Hematopoietic multipotent progenitor cell treated with erythropoietin and hydrocortisone succinate and interleukin-3 and kit ligand, for 4 days (in vitro differentiated cells): ENCODE measurements around the gene TCHP.
"Not testable (repeated sequence)": the region's sequence is repeated elsewhere in the genome, so short reads cannot be mapped to it uniquely, and the experiment has no call there.

Experiments
- DNase-seq: peaks from one replicate; pipeline ENCODE4 v3.0.0-alpha.2; 2015

The TCHP gene

DNA sequence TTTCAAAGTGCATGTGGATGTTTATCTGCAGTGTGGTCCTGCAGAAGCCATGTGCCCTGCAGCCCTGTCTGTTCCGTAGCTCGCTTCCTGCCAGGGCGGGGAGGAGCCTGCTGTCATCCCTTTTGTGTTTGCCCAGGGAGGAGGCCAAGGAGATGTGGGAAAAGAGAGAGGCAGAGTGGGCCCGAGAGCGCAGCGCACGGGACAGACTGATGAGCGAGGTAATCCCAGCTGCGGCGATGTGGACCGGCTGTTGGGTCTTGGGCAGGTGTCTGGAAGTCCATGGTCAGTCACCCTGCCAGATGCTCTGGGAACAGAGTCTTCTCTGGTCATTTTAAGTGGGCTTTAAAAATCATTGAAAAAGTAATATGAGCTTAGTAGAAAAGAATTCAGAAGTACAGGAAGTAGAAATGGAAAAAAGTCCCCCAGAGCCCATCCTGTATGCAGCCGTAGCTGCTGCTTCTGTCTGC lies 12.8 kb downstream of the TCHP start:
- no peak for DNase-seq

GRCh38 chr12:109914461-109914860 lies 14.4 kb downstream of the TCHP start:
- no peak for DNase-seq

DNA sequence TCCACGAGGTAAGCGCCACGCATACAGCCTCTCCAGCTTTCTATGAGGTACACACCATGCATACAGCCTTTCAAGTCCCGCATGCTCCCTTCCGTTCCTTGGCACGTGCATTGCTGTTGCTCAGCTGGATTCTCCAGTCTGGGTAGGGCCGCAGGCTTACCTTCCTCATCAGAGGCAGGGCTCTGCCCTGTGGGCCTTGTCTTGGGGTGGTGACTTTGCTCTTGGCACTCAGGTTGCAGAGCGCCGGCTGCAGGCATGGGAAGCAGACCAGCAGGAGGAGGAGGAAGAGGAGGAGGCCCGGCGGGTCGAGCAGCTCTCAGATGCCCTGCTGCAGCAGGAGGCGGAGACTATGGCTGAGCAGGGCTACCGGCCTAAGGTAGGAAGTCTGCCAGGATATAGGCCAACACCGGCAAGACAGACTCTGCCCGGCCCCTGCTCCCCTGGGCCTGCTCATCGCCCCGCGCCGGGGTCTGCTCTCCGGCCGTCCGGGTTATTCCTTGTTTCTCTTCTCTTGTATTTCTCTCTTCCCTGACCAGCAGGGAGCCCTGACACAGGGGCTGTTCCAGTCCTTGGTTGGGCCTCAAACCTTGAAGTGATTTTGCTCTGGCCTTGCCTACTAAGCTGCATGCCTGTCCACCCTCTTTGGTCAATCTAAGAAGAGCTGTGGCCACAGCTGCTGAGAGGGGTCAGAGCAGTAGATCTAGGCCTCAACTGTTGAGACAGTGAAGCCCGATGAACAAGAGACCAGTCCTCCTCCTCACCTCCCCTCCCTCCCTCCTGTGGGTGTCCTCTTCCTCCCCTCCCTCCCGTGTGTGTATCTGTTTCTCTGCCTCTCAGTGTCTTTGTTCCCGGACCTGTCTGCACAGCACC lies 15.3 kb downstream of the TCHP start:
- DNase-seq, result no peak

DNA sequence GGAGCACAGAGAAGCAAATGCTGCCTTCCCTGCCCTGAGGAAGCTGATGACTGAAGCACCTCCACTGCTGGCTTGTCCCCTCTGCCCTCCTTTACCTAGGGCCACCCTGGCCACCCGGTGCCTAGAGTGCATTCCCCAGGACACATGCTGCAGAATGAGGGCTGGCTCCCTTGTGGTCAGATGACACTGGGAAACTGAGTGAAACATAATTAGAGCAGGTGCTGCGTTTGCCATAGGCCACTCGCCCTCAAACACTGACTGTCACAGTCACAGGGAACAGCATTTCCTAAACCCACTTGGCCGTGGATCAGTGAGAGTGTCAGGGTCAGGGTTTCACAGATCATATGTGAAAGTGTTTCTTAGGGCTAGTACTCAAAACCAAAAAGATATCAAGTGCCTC lies 16.0 kb downstream of the TCHP start:
- DNase-seq, result no peak

DNA sequence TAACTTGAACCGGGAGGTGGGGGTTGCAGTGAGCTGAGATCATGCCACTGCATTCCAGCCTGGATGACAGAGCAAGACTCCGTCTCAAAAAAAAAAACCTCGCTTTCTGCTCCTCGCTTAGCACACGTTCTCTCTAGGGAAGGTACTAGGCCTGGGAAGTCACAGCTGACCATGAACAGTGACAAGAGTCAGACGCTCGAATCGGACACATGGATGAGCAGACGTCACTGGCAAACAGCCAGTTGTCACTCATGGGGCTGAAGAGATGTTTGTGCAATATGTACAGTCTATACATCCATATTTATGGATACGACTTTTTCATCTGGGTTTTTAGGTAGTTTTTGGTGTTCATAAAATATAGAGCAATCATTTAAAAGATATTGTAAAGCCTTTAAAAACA lies 19.4 kb downstream of the TCHP start:
- DNase-seq, result no peak

- no peak for DNase-seq
These were observed 20.2 kb downstream of the TCHP start for GRCh38 chr12:109920261-109920780.

GRCh38 chr12:109921982-109922381 lies 21.9 kb downstream of the TCHP start:
- DNase-seq, result no peak

- DNase-seq, result no peak
These were observed 23.0 kb downstream of the TCHP start for GRCh38 chr12:109923038-109923437.

GRCh38 chr12:109923481-109924245 lies 23.6 kb downstream of the TCHP start:
- DNase-seq, result no peak

DNA sequence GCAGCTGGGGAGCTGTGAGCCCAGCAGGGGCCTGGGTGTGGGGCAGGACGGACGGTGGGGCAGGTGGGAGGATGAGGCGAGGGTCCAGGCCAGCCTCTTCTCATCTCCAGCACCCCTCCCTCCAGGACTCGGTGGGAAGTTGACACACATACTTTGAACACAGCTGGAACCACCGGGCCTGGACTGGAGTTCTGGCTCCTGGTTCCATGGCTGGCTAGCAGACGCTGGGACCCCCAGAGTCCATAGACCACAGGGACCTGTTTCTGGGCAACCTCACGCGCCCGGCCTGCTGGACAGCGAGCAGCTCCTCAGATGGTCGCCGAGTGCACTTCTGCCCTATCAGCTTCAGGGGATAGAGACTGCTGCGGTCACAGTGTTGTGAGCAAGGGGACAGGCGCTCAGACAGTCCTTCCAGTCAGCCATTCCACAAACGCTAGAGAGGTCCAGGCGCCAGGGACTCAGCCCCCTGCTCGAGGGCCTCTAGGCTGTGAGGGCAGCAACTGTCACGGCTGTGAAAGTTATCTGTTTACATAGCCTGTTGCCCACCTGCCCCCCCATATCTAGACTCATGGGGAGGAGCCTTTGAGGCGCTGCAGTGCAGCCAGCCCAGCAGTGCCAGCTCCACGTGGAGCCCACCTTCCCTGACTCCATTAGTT lies 25.2 kb downstream of the TCHP start:
- DNase-seq, result peak; percentile 10

- DNase-seq, result no peak
These were observed 25.9 kb downstream of the TCHP start for GRCh38 chr12:109926016-109926415.

- DNase-seq, result no peak
These were observed 26.6 kb downstream of the TCHP start for GRCh38 chr12:109926488-109927210.

- DNase-seq, result peak; percentile 71
These were observed 27.5 kb downstream of the TCHP start for GRCh38 chr12:109927622-109928021.

- DNase-seq, result no peak
These were observed 28.1 kb downstream of the TCHP start for GRCh38 chr12:109928058-109928656.

- not testable (repeated sequence) for DNase-seq
These were observed 29.3 kb downstream of the TCHP start for GRCh38 chr12:109929326-109929725.

DNA sequence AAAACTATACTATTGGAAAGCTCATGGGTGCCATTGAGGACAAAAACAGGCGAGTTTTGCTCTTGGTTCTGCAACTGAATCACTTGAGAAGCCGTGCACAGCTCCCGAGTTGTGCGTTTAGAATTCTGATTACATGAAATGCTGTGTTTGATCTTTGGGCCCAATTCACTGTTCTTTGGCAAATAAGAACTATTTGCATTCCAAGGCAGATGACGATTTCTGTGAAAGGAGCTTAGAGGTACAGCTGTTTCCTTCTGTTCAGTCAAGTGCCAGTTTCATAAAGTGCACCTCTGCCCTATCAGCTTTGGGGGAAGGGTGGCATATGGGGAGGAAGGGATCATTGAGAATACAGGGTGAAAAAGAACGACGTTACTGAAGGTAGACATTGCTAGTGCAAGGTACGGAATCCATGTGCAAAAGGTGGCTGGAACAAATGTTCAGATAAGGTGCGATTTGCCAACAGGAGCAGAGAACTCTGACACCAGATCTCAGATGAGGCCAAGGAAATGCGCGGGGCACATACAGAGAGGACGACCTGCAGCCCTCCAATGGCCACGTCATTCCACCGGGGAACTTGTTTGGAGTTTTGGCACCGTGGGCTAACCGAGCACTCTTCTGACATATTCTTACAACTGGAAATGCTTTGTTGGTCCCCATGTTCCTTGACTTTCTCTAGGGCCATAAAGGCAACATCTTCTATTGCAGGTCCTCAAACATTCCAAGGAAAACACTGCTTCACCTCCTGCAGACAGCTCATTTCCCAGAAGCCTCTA lies 30.1 kb downstream of the TCHP start:
- DNase-seq, result no peak

DNA sequence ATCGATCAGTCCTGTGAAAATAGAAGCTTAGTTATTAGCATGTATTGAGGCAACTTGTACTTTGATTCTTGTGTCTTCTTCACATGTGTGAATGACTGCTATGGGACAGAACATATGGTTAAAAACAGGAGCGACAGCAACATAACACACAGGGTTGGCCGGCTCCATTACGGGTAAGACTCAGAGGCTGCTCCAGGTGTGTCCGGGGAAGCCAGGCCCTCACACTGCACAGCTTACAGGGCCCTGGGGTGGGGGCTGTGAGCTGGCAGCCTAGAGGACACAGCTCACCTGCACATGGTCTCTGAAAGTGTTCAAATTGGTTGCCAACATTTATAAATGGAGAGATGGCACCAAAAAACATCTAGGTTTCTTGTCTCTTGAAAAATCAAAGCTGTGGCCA lies 31.1 kb downstream of the TCHP start:
- no peak for DNase-seq

- no peak for DNase-seq
These were observed 32.9 kb downstream of the TCHP start for GRCh38 chr12:109932878-109933503.

- peak; percentile 28 for DNase-seq
These were observed 34.0 kb downstream of the TCHP start for GRCh38 chr12:109934026-109934425.

DNA sequence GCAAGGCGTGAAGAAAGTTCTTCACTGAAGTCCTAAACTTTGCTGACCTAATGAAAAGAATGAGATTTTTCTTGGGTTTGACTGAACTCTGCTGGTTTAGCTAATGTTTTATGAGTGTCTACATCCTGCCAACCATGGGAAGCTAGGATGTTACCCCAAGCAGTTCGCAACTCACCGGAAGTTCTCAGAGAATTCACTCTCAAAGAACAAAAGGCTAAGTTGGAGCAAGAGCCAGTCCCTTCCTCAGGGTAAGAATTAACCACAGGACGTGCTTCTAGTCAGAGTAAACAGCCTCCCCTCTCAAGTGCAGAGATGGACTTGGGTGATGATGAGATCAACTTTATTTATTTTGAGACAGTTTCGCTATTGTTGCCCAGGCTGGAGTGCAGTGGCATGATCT lies 37.3 kb downstream of the TCHP start:
- no peak for DNase-seq

DNA sequence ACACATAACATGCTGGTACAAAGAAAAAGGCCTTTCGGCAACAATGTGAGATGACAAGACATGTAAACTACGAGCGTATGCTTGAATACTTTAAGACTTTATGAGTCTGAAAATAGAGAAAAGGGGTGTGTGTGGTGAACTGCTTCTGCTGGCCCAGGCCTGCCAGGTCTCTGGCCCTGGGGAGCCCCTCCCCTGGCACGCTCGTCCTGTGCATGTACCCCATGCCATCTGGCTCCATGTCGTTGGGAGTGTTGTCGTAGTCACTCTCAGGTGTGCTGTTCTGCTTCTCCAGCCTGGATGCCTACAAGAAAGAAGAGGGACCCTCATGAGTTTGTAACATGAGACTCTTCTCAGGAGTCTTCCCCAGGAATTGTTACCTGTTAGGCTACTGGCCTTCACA lies 38.9 kb downstream of the TCHP start:
- no peak for DNase-seq
